ENCODE measurements around the gene GNRHR. TPM values are rescaled to one million over a fixed set of nuclear protein-coding genes. Genes with fewer than 3 reads are reported as not detected.
"Not testable (repeated sequence)": the region's sequence is repeated elsewhere in the genome, so short reads cannot be mapped to it uniquely, and the experiment has no call there.

Gene GNRHR, protein sequence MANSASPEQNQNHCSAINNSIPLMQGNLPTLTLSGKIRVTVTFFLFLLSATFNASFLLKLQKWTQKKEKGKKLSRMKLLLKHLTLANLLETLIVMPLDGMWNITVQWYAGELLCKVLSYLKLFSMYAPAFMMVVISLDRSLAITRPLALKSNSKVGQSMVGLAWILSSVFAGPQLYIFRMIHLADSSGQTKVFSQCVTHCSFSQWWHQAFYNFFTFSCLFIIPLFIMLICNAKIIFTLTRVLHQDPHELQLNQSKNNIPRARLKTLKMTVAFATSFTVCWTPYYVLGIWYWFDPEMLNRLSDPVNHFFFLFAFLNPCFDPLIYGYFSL
- not detected in 2 replicates for total RNA-seq (2014; rRNA removed; shearing (Covaris generic))
- not detected in 2 replicates for polyA plus RNA-seq (2014; cell fraction: nucleus; rRNA removed)

DNA sequence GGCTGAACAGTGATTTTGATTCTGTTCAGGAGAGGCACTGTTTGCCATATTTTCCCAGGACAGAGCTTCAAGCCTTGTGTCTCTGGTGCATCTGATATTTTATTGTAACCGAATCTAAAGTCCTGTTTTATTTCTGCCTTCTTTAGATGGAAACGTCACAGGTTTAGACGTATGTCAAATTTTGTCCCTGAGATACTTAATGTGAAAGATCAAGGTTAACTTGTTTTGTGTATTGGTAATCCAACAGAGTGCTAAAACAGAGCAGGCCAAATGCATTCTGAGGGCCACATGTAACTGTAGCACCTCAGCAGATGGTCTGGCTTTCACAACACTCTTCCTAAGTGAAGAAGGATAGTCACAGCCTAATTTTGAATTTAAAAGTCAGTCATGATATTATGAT lies at the start of gene GNRHR:
TSS of gene GNRHR (minus strand) at position 101 of the 400 bp plus-strand sequence. CDS start at position 48, 53 bp downstream.
- DNase-seq (ENCODE audit: extremely low read depth, low read depth), result no peak

DNA sequence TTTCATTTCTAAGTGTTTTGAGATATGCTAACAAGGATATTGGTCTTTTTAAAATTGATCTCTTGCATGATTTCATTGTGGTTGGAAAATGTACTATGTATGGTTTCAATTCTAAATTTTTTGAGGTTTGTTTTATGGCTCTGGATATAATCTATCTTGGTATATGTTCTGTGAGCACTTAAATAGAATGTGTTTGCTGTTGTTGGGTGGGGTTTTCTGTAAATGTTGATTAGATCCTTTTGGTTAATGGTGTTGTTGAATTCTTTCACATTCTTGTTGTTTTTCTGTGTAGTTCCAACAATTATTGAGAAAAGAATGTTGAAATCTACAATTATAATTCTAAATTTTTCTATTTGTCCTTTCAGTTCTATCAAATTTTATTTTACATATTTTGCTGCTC lies 42.6 kb upstream of the GNRHR start:
- no peak for DNase-seq (ENCODE audit: extremely low read depth, low read depth)

DNA sequence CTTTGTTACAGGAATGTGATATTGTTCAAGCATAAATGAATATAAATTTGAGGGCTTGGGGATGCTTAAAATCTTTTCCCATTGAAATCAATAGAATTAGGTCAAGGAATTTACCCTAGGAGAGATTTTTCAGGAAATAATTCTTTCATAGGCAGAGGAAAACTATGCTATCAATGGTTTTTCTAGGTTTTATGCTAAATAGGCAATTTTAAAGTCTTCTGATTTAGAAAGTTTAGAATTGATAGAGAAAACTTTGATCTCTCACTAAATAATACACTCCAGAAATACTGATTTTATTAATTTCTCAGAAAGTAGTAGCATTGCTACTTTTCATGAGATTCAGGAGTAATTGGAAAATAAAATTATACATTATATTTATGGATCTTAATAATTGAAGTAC lies 36.5 kb upstream of the GNRHR start:
- DNase-seq (ENCODE audit: extremely low read depth, low read depth), result no peak

DNA sequence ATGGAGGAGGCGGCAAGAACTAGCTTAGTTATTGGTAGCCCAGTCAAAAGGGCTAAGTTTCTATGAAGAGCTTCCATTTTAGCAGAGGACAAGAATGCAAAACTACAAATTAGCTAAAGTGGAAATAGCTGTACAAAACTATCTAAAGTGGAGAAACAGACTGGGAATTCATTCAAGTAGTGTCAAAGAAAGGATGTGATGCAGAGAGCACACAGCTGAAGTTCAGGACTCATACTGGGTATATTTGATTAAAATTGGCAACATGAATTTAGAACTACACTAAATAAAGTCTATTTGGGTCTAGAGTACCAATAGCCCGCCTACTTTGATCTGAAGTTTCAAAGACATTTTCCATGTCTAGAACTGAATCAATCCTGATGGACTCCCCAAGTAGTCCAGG lies 33.1 kb upstream of the GNRHR start:
- no peak for DNase-seq (ENCODE audit: extremely low read depth, low read depth)

DNA sequence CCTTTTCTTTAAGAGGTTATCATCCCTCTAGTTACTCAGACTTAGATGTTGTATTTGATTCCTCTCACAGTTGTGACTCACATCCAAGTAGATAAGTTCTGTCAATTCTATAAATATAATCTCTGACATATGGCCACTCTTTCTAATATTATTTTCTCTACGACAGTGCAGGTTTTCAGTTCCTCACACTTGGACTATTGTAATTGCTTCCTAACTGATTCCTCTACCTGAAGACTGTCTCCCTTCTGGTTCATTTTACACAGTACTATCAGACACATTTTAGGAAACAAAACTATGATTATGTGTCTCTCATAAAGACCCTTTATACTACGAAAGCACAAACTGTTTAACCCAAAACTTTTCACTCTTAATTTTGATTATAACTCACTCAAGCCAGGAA lies 31.3 kb upstream of the GNRHR start:
- DNase-seq (ENCODE audit: extremely low read depth, low read depth), result no peak

DNA sequence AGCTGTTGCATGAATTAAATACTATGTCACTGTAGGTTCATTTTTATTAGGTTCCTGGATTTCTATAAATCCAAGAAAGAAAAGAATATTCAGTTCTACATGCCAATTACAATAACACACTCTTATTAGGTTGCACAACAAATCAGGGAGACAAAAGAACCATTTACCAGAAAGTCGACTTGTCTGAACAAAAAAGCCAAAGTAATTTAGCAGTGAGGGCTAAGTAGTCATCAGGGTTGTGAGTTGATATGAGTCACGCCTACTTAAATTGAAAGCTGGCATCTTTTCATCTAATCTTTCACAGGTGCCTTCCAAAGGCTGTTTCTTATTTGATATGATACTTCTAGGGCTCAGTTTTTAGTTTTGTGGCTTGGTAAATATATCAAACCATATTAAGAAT lies 25.4 kb upstream of the GNRHR start:
- no peak for DNase-seq (ENCODE audit: extremely low read depth, low read depth)

DNA sequence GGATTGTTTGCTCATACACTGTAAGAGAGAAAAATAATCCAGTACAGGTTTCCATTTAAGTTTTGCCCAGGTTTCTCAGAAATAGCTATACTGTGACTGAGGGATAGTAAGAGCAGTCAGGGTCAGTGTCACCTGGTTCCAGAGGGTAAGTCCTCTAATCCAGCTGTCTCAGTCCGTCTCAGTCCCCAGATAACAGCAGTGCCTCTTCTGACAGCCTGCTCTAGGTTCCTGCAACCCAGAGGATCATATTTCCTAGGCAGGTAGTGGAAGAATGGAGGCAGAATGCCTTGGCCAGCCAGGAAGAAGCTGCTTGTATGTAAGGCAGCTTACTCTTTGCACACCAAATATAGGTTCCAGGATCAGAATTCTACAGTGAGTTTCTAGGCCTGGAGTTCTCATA lies 22.6 kb upstream of the GNRHR start:
- no peak for DNase-seq (ENCODE audit: extremely low read depth, low read depth)

DNA sequence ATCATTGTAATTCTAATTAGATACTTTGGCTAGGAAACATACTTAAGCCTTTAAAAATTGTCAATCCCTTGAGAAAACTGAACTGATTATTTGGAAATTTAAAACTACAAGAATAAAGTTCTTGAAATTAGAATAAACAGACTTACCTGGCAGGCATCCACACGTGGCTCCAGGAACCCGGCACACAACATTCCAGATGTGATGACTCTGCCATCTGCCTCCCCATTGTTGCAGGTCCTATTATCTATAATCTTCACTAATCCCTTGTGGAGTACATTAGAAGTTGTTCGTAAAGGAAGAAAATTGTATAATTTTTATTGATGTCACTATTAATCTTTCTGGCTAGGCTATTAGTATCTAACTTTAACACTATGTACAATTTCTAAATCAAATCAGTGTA lies 16.2 kb upstream of the GNRHR start:
- no peak for DNase-seq (ENCODE audit: extremely low read depth, low read depth)

DNA sequence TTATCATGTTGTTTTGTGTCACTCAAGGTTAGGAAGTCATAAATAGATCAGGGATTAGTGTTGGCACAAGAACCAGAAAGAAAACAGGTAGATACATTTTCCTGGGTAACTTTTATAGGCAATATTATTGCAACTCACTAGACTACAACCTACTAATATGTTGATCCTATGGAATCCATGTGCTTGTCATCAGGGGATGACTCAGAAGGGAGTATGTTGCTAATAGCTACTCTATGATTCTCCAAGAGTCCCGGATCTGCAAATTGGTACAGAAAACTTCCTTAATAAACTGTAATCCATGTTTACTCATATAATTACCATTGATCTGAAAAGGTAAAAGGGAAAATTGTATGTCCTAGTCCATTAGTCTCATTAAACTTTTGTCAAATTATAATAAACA lies 11.7 kb upstream of the GNRHR start:
- no peak for DNase-seq (ENCODE audit: extremely low read depth, low read depth)

DNA sequence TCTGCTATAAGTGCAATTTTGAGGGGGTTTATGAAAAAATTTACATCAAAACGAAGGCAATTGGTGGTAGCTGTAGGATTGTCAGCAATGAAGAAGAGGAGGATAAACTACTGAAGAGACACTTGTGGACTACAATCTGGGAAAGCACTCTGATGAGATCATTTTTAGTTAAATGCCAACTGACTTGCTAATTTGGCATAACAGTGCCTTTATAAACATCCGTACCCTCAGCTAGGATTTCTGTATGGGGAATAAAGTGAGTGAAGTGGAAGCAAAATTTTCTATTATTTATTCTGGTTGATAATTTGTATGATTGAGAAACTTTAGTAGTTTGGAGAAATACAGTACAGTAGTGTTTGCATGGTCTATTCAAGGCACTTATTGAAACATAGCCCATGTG lies 11.2 kb upstream of the GNRHR start:
- DNase-seq (ENCODE audit: extremely low read depth, low read depth), result no peak

DNA sequence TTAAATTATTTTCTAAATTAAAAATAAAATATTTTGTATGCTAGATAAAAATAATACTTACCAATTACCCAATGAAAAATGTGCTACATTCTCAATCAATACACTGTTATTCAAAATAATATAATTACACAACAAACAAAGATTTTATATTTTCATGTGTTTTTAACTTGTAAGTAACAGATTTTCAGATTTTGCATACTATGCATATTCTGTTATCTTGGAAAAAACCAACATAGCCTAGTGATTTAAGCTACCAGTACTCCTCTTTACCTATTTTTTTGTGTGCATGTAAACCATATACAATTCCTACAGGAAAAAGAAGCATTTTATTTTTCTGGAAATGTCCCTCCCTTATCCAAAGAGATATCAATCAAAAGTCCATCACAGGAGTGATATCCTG lies 10.0 kb upstream of the GNRHR start:
- DNase-seq (ENCODE audit: extremely low read depth, low read depth), result no peak

DNA sequence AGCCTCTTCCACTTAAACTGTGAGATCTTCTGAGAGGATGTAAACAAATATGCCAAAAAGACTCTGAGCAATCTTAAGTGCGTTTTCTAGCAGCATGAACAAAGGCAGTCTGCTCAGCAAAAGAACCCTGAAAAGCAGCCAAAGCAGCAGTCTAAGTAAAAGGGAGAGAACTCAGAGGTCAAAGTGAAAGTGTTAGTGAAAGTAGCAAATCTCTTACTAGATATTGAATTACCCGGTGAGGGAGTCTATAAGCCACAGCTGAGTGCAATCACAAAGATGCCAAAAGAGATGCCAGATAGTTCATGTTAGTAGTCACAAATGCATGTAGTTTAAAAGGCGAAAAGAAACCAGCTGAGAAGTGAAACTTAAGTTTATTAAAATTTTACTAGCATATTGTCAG lies 7.9 kb upstream of the GNRHR start:
- DNase-seq (ENCODE audit: extremely low read depth, low read depth), result no peak

DNA sequence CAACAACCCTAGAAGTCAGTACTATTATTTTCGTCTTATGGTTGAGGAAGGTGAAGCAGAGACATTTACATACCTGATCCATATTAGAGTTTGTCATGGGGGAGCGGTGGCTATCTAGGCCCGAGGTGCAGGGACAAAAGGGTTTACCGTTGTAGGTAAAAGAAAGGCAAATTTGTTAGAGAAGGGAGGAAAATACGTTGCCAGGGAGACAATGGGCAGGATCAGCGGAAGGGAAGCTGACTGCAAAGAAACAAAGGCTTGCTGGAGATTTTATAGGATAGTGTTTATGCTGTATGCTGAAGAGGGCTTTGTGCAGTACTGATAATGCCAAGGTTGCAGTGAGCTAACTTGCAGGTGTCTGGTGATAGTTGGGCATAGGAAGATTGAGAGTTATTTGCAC lies 2.8 kb upstream of the GNRHR start:
- DNase-seq (ENCODE audit: extremely low read depth, low read depth), result not testable (repeated sequence)

DNA sequence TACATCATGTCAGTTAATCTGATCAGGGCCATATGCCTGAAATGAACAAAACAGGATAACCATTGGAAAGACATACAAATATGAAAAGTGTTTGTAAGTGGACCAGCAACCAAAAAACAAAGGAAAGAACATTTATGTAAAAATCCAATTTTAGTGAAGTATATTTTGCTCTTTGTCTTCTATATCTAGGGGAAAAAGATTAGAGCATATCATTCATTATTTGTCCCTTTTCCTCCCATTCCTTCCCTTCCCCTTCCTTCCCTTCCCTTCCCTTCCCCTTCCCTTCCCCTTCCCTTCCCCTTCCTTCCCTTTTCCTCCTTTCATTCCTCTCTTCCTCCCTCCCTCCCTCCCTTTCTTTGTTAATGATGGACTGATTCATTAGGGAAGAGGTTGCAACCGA lies 1.8 kb upstream of the GNRHR start:
- DNase-seq (ENCODE audit: extremely low read depth, low read depth), result no peak

DNA sequence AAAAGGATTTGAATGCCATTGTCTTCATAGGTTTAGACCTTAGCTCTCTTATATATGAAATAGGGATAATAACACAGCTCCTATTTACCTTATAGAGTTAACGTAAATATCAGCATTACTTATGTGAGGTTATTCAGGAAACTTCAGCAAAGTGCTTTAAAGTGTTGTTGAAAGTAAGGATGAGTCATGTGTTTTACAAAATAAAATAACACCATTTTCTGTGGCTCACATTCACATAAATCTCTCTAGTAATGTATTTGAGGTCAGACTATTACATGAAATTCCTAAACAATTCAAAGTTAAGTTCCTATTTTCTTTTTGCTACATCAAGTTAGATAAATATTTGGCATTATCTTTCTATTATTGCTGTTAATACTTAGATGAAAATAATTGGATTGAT lies 2.9 kb downstream of the GNRHR start:
- DNase-seq (ENCODE audit: extremely low read depth, low read depth), result no peak

DNA sequence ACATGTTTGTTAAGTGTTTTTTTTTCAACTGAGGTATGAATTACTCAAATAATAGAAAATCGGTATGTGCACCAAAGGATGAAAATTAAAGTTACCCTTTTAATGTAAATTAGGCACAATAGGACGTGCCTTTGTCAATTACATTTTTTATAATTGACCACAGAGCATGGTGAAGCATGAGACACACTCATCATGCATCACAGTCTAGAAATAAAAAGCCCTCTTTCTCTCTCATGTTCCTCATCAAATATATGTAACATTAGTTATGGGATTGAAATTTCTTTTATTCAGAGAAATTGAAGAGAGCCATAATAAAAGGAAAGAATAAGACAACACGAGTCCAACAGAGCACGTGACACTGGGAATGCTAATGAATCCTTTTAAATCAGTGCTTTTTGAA lies 3.5 kb downstream of the GNRHR start:
- no peak for DNase-seq (ENCODE audit: extremely low read depth, low read depth)

DNA sequence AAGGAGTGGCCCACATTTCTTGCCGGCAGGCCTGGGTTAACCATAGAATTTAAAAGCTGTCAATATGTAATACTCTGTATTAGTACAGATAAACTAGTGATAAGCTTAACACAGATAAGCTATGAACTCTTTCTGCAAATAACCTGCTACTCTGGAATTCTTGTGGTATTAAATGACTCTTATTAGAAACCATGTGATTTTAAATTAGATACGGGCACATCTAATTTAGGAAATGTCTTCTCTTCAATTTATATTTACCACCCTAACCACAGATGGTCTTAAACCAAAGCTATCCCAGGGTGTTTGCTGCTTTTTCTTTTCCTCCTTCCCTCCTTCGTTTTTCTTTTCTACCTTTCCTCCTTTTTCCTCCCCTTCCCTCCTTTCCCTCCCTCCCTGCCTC lies 4.9 kb downstream of the GNRHR start:
- no peak for DNase-seq (ENCODE audit: extremely low read depth, low read depth)

DNA sequence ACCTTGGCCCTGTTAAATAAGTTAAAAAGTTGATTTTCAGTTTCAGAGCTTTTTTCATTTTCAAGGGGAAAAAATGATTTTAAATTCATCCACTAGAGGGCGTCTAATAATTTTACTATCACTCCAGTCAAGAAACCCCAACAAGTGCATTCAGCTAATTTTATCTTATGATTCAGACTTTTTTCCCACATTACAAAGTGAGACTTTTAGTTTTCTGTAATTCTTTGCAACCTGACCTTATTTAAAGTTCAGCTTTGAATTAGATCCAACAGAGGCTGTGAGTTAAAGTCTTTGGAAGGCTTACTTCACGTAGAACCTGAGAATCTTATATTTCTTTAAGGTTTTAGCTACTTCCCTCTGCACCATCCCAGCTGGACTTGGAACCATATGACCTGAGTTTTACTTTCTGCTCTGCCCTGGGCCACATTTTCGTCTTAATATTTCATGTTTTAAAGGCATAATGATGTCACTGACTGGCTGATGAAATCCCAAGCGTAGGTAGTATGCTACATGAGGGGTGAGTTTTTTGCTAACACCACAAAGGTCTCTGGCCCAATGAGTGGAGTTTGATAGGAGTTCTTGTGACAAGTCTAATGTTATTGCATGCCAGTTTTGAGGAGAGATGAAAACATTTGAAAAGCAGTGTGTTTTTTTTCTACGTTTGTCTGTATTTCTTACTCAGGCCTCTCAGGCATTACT lies 7.2 kb downstream of the GNRHR start:
- DNase-seq (ENCODE audit: extremely low read depth, low read depth), result no peak

DNA sequence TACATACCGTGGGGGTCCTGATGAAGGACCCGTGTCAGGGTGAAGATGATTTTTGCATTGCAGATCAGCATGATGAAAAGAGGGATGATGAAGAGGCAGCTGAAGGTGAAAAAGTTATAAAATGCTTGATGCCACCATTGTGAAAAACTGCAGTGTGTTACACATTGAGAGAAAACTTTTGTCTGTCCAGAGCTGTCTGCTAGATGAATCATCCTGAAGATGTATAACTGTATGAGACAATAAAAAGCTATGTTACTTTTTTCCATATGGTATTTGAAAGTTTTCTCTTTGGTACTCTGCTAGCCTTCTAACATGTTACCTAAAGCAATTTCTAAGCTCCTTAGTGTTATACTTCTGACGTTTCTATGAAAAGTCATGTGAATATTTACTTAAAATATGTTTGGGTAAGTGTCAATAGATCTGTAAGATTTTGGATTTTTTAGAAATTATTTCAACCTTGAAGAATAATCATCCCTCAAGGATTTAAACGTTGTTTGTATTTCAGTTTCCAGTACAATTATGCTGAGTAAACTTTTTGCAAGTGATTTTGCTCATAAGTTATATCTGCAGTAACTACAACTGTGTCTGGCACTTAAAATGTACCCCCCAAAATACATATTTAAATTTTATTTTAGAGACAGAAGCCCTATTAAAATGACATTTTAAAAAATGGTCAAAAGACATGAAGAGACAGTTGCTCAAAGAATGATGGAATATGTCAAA lies 9.5 kb downstream of the GNRHR start:
- DNase-seq (ENCODE audit: extremely low read depth, low read depth), result no peak

DNA sequence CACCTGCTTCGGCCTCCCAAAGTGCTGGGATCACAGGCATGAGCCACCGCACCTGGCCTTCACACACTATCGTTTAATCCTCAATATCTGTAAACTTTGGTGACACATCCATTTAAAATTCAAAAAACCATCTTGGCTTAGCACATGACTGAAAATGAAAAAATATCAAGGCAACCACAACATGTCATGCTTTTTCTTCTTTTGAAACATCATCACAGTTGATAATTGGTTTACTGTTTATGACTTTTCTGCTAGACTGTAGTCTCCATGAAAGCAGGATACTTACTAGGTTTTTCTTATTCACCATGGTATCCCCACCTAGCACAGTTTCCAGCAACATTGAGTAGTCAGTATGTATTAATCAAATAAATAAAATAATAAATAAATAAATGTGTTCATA lies 11.0 kb downstream of the GNRHR start:
- no peak for DNase-seq (ENCODE audit: extremely low read depth, low read depth)

DNA sequence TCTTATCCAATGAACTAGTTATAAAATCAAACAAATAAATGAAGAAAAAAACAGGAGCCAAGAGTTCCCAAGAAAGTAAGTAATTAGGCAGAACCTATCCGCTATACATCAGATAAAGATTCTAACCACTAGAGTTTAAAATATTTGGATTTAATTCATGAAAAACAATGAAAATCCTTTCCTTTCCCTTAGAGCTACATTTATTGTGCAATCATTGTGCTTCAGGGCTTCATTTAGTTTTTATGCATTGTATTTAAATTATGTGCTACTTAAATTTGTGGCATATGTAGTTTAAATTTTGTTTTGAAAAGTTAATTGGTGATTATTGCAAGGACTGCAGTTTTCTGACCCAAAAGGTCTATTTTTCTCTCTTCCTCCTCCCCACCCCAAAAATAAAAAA lies 17.9 kb downstream of the GNRHR start:
- no peak for DNase-seq (ENCODE audit: extremely low read depth, low read depth)

DNA sequence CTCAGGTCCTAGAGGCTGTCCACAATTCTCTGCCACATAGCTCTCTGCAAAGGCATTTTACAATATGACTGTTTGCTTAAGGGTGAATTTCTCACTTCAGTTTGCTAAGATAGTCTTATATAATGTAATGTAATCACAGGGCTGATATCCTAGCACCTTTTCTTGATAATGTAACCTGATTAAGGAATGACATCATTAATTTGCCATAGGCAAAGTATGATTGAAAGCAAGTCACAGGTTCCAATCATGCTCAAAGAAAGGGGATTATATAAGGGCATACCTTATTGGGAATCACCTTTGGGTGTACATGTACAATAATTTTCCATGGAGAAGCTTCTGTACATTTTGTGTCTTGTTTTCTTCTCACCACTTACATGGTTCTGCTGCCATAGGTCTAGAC lies 18.9 kb downstream of the GNRHR start:
- no peak for DNase-seq (ENCODE audit: extremely low read depth, low read depth)

Data from NCI-H460 (cell line).